ENCODE results near the gene ADGRL1.
"Not testable (repeated sequence)": the region's sequence is repeated elsewhere in the genome, so short reads cannot be mapped to it uniquely, and the experiment has no call there.

The ADGRL1 gene

DNA sequence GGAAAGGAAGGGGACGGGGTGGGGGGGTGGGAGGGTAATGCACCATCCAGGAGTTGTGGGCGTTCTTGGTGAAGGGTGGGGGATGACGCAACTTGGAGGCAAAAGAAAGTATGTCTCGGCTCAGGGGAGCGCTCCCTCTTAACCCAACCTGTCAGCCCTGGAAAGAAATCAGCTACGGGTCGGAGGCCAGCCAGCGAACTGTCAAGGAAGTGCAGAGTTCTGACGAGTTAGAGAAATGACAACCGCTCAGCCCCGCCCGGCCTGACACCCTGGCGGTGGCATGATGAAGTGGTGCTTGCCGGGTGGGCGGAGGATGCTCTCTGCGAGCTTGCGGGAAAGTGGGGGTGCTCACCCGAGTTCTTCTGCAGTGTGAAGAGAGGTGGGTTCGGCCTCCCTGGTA, 15.4 kb upstream of the ADGRL1 start:
- DNase-seq (ENCODE audit: extremely low read depth in 1 of 2, low read depth in 1 of 2) = peak; percentile 52 to 54

DNA sequence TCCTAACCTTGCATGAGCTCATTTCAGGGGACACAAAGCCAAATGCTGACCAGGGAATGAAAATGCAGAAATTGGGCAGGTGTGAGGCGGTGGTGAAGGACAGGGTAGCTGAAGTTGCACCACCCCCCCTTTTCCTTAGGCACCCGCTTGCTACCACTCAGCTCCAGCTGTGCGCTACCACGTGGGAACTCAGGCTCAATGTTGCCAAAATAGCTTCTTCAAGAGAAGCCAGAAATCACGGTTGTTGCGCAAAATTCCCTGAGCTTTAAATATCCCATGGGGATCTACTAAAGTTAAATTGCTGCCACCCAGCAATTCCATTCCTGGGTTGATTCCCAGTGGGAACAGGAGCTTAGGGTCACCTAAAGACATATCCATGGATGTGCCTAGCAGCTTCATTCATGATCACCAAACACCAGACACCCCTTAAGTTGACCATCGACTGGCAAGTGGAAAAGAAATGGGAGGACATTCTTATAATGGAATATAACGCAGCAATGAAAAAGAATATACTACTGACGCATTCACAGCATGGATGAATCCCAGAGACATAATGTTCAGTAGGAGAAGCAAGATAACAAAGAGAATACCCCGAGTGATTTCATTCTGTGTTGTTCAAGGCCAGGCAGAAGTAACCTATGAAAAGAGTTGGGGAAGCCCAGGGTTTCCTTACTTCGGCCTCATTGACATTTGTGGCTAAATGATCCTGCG, 12.8 kb upstream of the ADGRL1 start:
- DNase-seq (ENCODE audit: extremely low read depth in 1 of 2, low read depth in 1 of 2) = no peak

GRCh38 chr19:14217886-14218285, 11.9 kb upstream of the ADGRL1 start:
- DNase-seq (ENCODE audit: extremely low read depth in 1 of 2, low read depth in 1 of 2) = not testable (repeated sequence)

DNA sequence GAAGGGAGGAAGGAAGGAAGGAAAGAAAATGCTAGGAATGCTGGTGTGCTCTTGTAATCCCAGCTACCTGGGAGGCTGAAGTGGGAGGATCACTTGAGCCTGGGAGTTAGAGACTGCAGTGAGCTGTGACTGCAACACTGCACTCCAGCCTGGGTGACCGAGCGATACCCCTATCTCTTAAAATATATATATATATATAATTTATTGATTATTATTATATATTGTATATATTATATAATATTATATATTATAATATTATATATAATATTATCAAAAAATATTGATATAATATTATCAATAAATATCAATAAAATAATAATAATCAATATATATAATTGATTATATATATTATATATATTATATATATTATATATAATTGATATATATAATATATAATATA, 8.6 kb upstream of the ADGRL1 start:
- DNase-seq (ENCODE audit: extremely low read depth in 1 of 2, low read depth in 1 of 2) = no peak

- DNase-seq (ENCODE audit: extremely low read depth in 1 of 2, low read depth in 1 of 2) = not testable (repeated sequence)
Measured at GRCh38 chr19:14210182-14210581, 4.2 kb upstream of the ADGRL1 start.

DNA sequence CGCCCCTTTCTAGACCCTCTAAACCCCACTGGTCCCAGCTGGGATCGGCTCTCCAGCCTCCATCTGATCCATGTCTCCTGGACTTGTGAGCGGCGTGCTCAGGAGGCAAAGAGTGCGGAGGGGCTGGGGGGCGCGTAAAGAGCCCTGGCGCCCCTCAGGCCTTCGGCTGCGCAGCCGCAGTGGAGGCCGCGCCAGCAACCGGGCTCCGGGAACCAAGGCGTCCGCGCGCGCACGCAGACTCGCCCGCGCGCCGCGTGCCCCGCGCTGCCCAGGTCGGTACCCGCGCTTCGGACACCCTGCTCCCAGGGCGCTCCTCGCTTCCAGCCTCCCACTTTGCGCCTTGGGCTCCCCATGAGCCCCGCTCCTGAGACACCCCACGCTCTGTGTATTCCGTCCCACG, 3.4 kb upstream of the ADGRL1 start:
- not testable (repeated sequence) for DNase-seq (ENCODE audit: extremely low read depth in 1 of 2, low read depth in 1 of 2)

- DNase-seq (ENCODE audit: extremely low read depth in 1 of 2, low read depth in 1 of 2) = not testable (repeated sequence)
Measured at GRCh38 chr19:14208496-14208895, 2.5 kb upstream of the ADGRL1 start.

DNA sequence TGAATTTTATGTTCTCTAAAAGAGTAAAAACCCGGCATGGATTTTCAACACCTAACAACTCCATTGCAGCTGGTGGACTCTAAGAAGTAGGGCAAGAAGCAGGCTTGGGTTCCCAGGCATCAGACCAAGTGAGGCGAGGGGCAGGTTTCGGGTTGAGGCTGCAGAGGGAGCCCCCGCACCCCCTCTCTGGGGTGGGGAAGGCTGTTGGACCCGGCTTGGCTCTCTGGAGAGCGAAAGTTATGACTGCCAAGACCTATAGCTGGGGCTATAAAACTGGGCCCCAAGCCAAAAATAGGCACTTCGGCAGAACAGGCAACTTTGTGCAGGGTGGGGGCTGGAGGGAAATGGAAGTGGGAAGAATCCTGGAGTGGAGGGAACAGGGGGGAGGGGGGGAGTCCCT, 1.8 kb upstream of the ADGRL1 start:
- DNase-seq (ENCODE audit: extremely low read depth in 1 of 2, low read depth in 1 of 2) = not testable (repeated sequence)

- DNase-seq (ENCODE audit: extremely low read depth in 1 of 2, low read depth in 1 of 2) = peak; percentile 55 to 69
Measured at GRCh38 chr19:14206737-14207726, 1.1 kb upstream of the ADGRL1 start.

GRCh38 chr19:14206308-14206707, 339 bp upstream of the ADGRL1 start:
- not testable (repeated sequence) for DNase-seq (ENCODE audit: extremely low read depth in 1 of 2, low read depth in 1 of 2)

- not testable (repeated sequence) for DNase-seq (ENCODE audit: extremely low read depth in 1 of 2, low read depth in 1 of 2)
Measured at GRCh38 chr19:14204676-14205451, 1.1 kb downstream of the ADGRL1 start.

- not testable (repeated sequence) for DNase-seq (ENCODE audit: extremely low read depth in 1 of 2, low read depth in 1 of 2)
Measured at GRCh38 chr19:14204219-14204618, 1.8 kb downstream of the ADGRL1 start.

- DNase-seq (ENCODE audit: extremely low read depth in 1 of 2, low read depth in 1 of 2) = not testable (repeated sequence)
Measured at GRCh38 chr19:14203788-14204187, 2.2 kb downstream of the ADGRL1 start.

DNA sequence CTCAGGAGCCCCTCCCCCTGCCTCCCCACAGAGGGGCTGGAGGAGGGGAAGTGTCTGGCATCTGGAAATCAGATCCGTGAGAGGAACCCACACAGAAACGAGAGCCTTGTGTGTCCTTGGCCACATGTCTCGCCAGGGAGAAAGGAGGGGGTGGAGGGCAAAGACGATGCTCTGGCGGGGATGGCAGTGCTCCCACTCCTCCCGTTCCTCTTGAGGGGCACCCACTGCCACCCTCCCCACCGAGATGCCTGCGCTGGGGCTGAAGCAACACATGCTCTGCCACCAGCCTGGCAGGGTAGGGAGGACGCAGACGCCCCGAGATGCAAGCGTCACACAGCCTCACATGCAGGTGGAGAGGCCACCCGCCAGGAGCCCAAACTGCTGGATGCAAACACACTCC, 2.8 kb downstream of the ADGRL1 start:
- DNase-seq (ENCODE audit: extremely low read depth in 1 of 2, low read depth in 1 of 2) = no peak

GRCh38 chr19:14201481-14201880, 4.5 kb downstream of the ADGRL1 start:
- DNase-seq (ENCODE audit: extremely low read depth in 1 of 2, low read depth in 1 of 2) = not testable (repeated sequence)

DNA sequence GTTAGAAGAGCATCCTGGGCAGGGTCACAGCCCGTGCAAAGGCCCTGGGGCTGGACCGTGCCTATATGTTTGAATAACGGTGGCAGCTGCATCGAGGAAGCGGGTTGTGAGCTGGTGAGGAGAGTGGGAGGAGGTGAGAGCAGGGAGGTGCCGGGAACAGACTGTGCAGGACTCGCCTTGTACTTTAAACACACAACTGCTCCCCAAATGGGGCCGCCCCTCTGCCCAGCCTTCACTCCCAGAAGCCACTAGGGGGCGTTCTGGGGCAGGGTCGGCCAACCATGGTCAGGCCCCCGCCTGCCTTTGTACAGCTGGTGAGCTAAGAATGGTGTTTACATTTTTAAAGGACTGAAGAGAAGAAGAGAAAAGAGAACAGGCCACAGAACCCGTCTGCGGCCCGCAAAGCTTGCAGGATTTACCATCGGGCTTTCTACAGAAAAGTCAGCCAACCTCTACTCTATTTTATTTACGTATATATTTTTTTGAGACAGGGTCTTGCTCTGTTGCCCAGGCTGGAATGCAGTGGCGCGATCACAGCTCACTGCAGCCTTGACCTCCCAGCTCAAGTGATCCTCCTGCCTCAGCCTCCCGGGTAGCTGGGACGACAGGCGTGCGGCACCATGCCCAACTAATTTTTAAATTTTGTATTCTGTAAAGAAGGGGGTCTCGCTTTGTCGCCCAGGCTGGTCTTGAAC, 5.7 kb downstream of the ADGRL1 start:
- DNase-seq (ENCODE audit: extremely low read depth in 1 of 2, low read depth in 1 of 2) = peak in 1 of 2 donors; percentile 30

- DNase-seq (ENCODE audit: extremely low read depth in 1 of 2, low read depth in 1 of 2) = no peak
Measured at GRCh38 chr19:14198384-14199376, 7.3 kb downstream of the ADGRL1 start.

GRCh38 chr19:14197882-14198281, 8.1 kb downstream of the ADGRL1 start:
- DNase-seq (ENCODE audit: extremely low read depth in 1 of 2, low read depth in 1 of 2) = no peak

DNA sequence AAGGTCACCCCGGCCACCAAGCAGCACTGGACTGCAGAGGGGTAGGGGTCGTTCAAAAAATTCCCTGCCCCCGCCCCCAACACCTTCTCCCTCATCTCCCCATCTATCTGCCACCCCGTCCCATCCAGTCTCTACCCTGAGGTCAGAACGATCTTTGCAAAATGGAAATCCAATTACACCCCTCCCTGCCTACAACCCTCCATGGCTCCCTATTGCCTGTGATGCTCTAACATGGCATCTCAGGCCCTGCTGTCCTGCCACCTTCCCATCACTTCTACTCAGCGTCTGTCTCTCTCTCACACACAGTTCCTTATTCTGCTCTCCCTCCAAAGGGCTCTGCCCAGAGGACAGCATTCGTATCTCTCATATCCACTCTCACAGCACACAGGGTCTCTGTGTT, 8.7 kb downstream of the ADGRL1 start:
- DNase-seq (ENCODE audit: extremely low read depth in 1 of 2, low read depth in 1 of 2) = not testable (repeated sequence)
